Kidney (tissue), 14 donors: ENCODE results near the gene SLC43A3. TPM values are rescaled to one million over a fixed set of nuclear protein-coding genes. Genes with fewer than 3 reads are reported as not detected.

Experiments
- DNase-seq, 5 donors: peaks; one replicate each; pipeline ENCODE4 v3.0.0-alpha.2; 2013 to 2020
- FAIRE-seq: peaks from 2 replicates; lab custom pipeline; 2012; peaks lifted over from hg19 to GRCh38; lab: Jason Lieb, UNC
- H3K27ac ChIP-seq, 2 donors: one replicate each; pipeline ENCODE4 v1.7.0; 2013; ENCODE audit warnings: low read depth in 2 of 2, low read length in 2 of 2, inconsistent platforms in 1 of 2
- H3K27me3 ChIP-seq: one replicate; pipeline ENCODE4 v1.7.1; 2013; ENCODE audit warnings: low read length, inconsistent platforms; ENCODE audit not compliant: control insufficient read depth, insufficient read depth
- H3K36me3 ChIP-seq, 3 donors: one replicate each; pipeline versions ENCODE4 v1.7.0 to v1.7.1; 2013; ENCODE audit warnings: low read length in 3 of 3, control low read depth in 1 of 3, inconsistent platforms in 1 of 3; ENCODE audit not compliant: insufficient read depth in 3 of 3, control insufficient read depth in 2 of 3
- H3K4me1 ChIP-seq, 3 donors: one replicate each; pipeline versions ENCODE4 v1.7.0 to v1.7.1; 2013; ENCODE audit warnings: low read length in 3 of 3, inconsistent platforms in 1 of 3, low read depth in 1 of 3; ENCODE audit not compliant: control insufficient read depth in 2 of 3, insufficient read depth in 2 of 3
- H3K4me3 ChIP-seq, 3 donors: one replicate each; pipeline versions ENCODE4 v1.7.0 to v1.8.1; 2013; ENCODE audit warnings: low read length in 3 of 3, control low read depth in 1 of 3, inconsistent platforms in 1 of 3
- H3K9ac ChIP-seq, 3 donors: one replicate each; pipeline versions ENCODE4 v1.7.0 to v1.7.1; 2013; ENCODE audit warnings: low read length in 3 of 3, control low read depth in 1 of 3, inconsistent platforms in 1 of 3
- H3K9me3 ChIP-seq, 3 donors: one replicate each; pipeline versions ENCODE4 v1.7.0 to v1.7.1; 2013; ENCODE audit warnings: low read length in 3 of 3, control low read depth in 1 of 3, inconsistent platforms in 1 of 3; ENCODE audit not compliant: control insufficient read depth in 2 of 3, insufficient read depth in 1 of 3
- CTCF ChIP-seq: IDR thresholded peaks from 3 replicates; pipeline ENCODE4 v1.5.1; 2012; ENCODE audit warnings: mild to moderate bottlenecking, moderate library complexity, borderline replicate concordance; ENCODE audit not compliant: insufficient read depth; ENCODE audit errors: extremely low read depth
- intact Hi-C: fragments of 100-400 bp; cut with DNase I; formaldehyde crosslinking; loops from one replicate; pipeline ENCODE4 v1.11.1; 2022
- polyA plus RNA-seq: library from polyadenylated mRNA; stranded (reverse); fragments of 350-450 nt; fragmentation: Illumina TruSeq; extraction: RNeasy Lipid Tissue Mini Kit (QIAGEN cat#74804); gene quantifications from one replicate; pipeline ENCODE4 v1.2.3, GENCODE V29; 2014; ENCODE audit warnings: low read depth, low replicate concordance; ENCODE audit not compliant: insufficient read depth
- total RNA-seq: library from RNA; stranded (reverse); fragmentation: NEBNext Ultra II Directional; extraction: Animal tissue kit (Norgen Biotek cat#: 25700); gene quantifications from one replicate; pipeline ENCODE4 v1.2.1, GENCODE V29; 2021
- donor health status: control.
- donor health status: control.
- donor health status: control.
- donor health status: control.
- donor health status: control.
- donor health status: DM: yes; HTN: yes; CAD: no.
- donor health status: Normal renal cell carcinoma (clear cell type).

SLC43A3 gene
- total and polyA plus RNA-seq, 2 donors from 2014 or later, result 6.0 to 39.8 TPM

- DNase-seq, result no peak
- H3K36me3 ChIP-seq, result no peaks in the 10 kb centered on the region
- FAIRE-seq, result no peak
Measured at GRCh38 chr11:57467508-57468157, 40.7 kb upstream of the SLC43A3 start.

GRCh38 chr11:57466680-57467079 is 39.8 kb upstream of the SLC43A3 start:
- H3K4me3 ChIP-seq, result no peak overlapping the region
- H3K4me1 ChIP-seq, result no peaks in the 10 kb centered on the region
- no peak for FAIRE-seq
- intact Hi-C loops, result no loop called here
- no peaks in the 10 kb centered on the region for H3K36me3 ChIP-seq
- no peak for TF ChIP-seq CTCF
- no peaks in the 10 kb centered on the region for H3K27me3 ChIP-seq
- no peak for DNase-seq
- H3K9ac ChIP-seq, result no peak overlapping the region
- H3K9me3 ChIP-seq, result no peaks in the 10 kb centered on the region
- no peak overlapping the region for H3K27ac ChIP-seq

More at GRCh38 chr11:57467508-57468157, 40.7 kb upstream of the SLC43A3 start:
- Histone ChIP-seq H3K27me3 (no peaks in the 10 kb centered on the region), H3K27ac (no peak overlapping the region), H3K9me3 (no peaks in the 10 kb centered on the region), H3K4me1 (no peaks in the 10 kb centered on the region), H3K9ac (no peak overlapping the region), H3K4me3 (no peak overlapping the region)
- TF ChIP-seq CTCF, result no peak
- intact Hi-C loops, result no loop called here

- no peak for TF ChIP-seq CTCF
- intact Hi-C loops, result no loop called here
- no peak overlapping the region for H3K9ac ChIP-seq
- no peaks in the 10 kb centered on the region for H3K36me3 ChIP-seq
- FAIRE-seq (no peak), DNase-seq (peak in 1 of 5 donors; percentile 47)
- peaks cover 0 to 3% (median 0%) of the 10 kb centered on the region in 3 donors for H3K4me1 ChIP-seq
- H3K9me3 ChIP-seq, result no peaks in the 10 kb centered on the region
- H3K4me3 ChIP-seq, result no peak overlapping the region
- H3K27ac ChIP-seq, result no peak overlapping the region
- peaks cover 6% of the 10 kb centered on the region for H3K27me3 ChIP-seq
Measured at GRCh38 chr11:57464539-57465181, 37.7 kb upstream of the SLC43A3 start.
